Duodenal mucosa (tissue), 2 donors: ENCODE measurements around the gene MUC5B.

ENCODE experiments used
- H3K27ac ChIP-seq: one replicate; pipeline ENCODE4 v1.7.0; 2013; ENCODE audit warnings: low read depth, low read length
- H3K27me3 ChIP-seq, 2 donors: one replicate each; pipeline ENCODE4 v1.7.0; 2013; ENCODE audit warnings: low read length in 2 of 2, control low read depth in 1 of 2; ENCODE audit not compliant: insufficient read depth in 2 of 2, control insufficient read depth in 1 of 2
- H3K36me3 ChIP-seq, 2 donors: one replicate each; pipeline ENCODE4 v1.7.0; 2013; ENCODE audit warnings: low read length in 2 of 2, control low read depth in 1 of 2; ENCODE audit not compliant: insufficient read depth in 2 of 2, control insufficient read depth in 1 of 2
- H3K4me1 ChIP-seq, 2 donors: one replicate each; pipeline ENCODE4 v1.7.0; 2013; ENCODE audit warnings: low read length in 2 of 2, control low read depth in 1 of 2; ENCODE audit not compliant: insufficient read depth in 2 of 2, control insufficient read depth in 1 of 2
- H3K4me3 ChIP-seq, 2 donors: one replicate each; pipeline ENCODE4 v1.7.0; 2013; ENCODE audit warnings: low read length in 2 of 2, low read depth in 1 of 2
- H3K9ac ChIP-seq, 2 donors: one replicate each; pipeline ENCODE4 v1.7.0; 2013; ENCODE audit warnings: low read length in 2 of 2, low read depth in 1 of 2
- H3K9me3 ChIP-seq, 2 donors: one replicate each; pipeline ENCODE4 v1.7.0; 2013; ENCODE audit warnings: low read length in 2 of 2, control low read depth in 1 of 2; ENCODE audit not compliant: control insufficient read depth in 1 of 2

MUC5B gene

GRCh38 chr11:1203505-1204271 lies 19.2 kb upstream of the MUC5B start:
- H3K9ac ChIP-seq, result no peak overlapping the region
- peaks cover 0 to 4% of the 10 kb centered on the region in 2 donors for H3K4me1 ChIP-seq
- H3K9me3 ChIP-seq, result no peaks in the 10 kb centered on the region
- no peak overlapping the region for H3K27ac ChIP-seq
- H3K36me3 ChIP-seq, result no peaks in the 10 kb centered on the region
- H3K4me3 ChIP-seq, result no peak overlapping the region
- peaks cover 0 to 6% of the 10 kb centered on the region in 2 donors for H3K27me3 ChIP-seq

- Histone ChIP-seq H3K4me3 (no peak overlapping the region), H3K4me1 (peaks cover 0 to 4% of the 10 kb centered on the region in 2 donors), H3K36me3 (no peaks in the 10 kb centered on the region), H3K27ac (no peak overlapping the region), H3K9me3 (no peaks in the 10 kb centered on the region), H3K9ac (no peak overlapping the region), H3K27me3 (peaks cover 0 to 6% of the 10 kb centered on the region in 2 donors)
Observed at GRCh38 chr11:1204381-1205101, 18.3 kb upstream of the MUC5B start.

- Histone ChIP-seq H3K27ac (no peak overlapping the region), H3K27me3 (peaks cover 0 to 6% of the 10 kb centered on the region in 2 donors), H3K4me3 (no peak overlapping the region), H3K9ac (no peak overlapping the region), H3K36me3 (no peaks in the 10 kb centered on the region), H3K4me1 (peaks cover 0 to 4% of the 10 kb centered on the region in 2 donors), H3K9me3 (no peaks in the 10 kb centered on the region)
Observed at GRCh38 chr11:1205121-1205986, 17.5 kb upstream of the MUC5B start.

- no peaks in the 10 kb centered on the region for H3K9me3 ChIP-seq
- no peak overlapping the region for H3K9ac ChIP-seq
- H3K27me3 ChIP-seq, result peaks cover 0 to 6% of the 10 kb centered on the region in 2 donors
- no peaks in the 10 kb centered on the region for H3K36me3 ChIP-seq
- no peak overlapping the region for H3K27ac ChIP-seq
- no peak overlapping the region for H3K4me3 ChIP-seq
- peaks cover 0 to 4% of the 10 kb centered on the region in 2 donors for H3K4me1 ChIP-seq
Observed at GRCh38 chr11:1205987-1206331, 16.9 kb upstream of the MUC5B start.

- Histone ChIP-seq H3K4me3 (no peak overlapping the region), H3K9me3 (no peaks in the 10 kb centered on the region), H3K4me1 (peaks cover 0 to 4% of the 10 kb centered on the region in 2 donors), H3K36me3 (no peaks in the 10 kb centered on the region), H3K27ac (no peak overlapping the region), H3K27me3 (peaks cover 0 to 6% of the 10 kb centered on the region in 2 donors), H3K9ac (no peak overlapping the region)
Observed at GRCh38 chr11:1206391-1207271, 16.2 kb upstream of the MUC5B start.

- peaks cover 0 to 6% of the 10 kb centered on the region in 2 donors for H3K27me3 ChIP-seq
Observed at GRCh38 chr11:1207401-1208143, 15.3 kb upstream of the MUC5B start.

GRCh38 chr11:1208144-1208393 lies 14.8 kb upstream of the MUC5B start:
- Histone ChIP-seq H3K27me3 (peaks cover 0 to 6% of the 10 kb centered on the region in 2 donors), H3K9ac (no peak overlapping the region), H3K9me3 (peaks cover 0 to 6% of the 10 kb centered on the region in 2 donors), H3K27ac (no peak overlapping the region), H3K4me1 (peaks cover 0 to 3% of the 10 kb centered on the region in 2 donors), H3K4me3 (no peak overlapping the region), H3K36me3 (no peaks in the 10 kb centered on the region)

More at GRCh38 chr11:1207401-1208143, 15.3 kb upstream of the MUC5B start:
- Histone ChIP-seq H3K4me1 (peaks cover 0 to 4% of the 10 kb centered on the region in 2 donors), H3K9ac (no peak overlapping the region), H3K36me3 (no peaks in the 10 kb centered on the region), H3K9me3 (peaks cover 0 to 6% of the 10 kb centered on the region in 2 donors), H3K4me3 (no peak overlapping the region), H3K27ac (no peak overlapping the region)

- no peak overlapping the region for H3K27ac ChIP-seq
- peaks cover 0 to 6% of the 10 kb centered on the region in 2 donors for H3K9me3 ChIP-seq
- no peak overlapping the region for H3K9ac ChIP-seq
- H3K27me3 ChIP-seq, result peaks cover 0 to 2% of the 10 kb centered on the region in 2 donors
- no peaks in the 10 kb centered on the region for H3K4me1 ChIP-seq
- no peak overlapping the region for H3K4me3 ChIP-seq
- no peaks in the 10 kb centered on the region for H3K36me3 ChIP-seq
Observed at GRCh38 chr11:1208394-1209261, 14.2 kb upstream of the MUC5B start.
